ENCODE measurements around the gene DAGLB. TPM values are rescaled to one million over a fixed set of nuclear protein-coding genes. Genes with fewer than 3 reads are reported as not detected.

Gene DAGLB
- total and polyA plus RNA-seq, 7 experiments from 2014 or later = 10.5 to 44.3 (median 37.7) TPM

- no peaks in the 10 kb centered on the region for H3K27me3 ChIP-seq (ENCODE audit: control insufficient read depth in 2 of 2, insufficient read depth in 2 of 2, low read length in 2 of 2)
- peak overlapping the region in 3 of 9 donors; percentile 0 to 90 (median 54) for H3K27ac Mint-ChIP-seq
- H3K4me3 ChIP-seq (ENCODE audit: low read length) = no peak overlapping the region
- H3K4me3 Mint-ChIP-seq = peak overlapping the region in 9 of 10 donors; percentile 2 to 98 (median 23)
- POLR2A ChIA-PET = interaction anchor here (0.6 to 1.6 kb wide), 3 partner anchors 8 to 40 kb away, joined by 3 to 13 read pairs (median 3); partner anchors contain the start of gene DAGLB
- CTCF ChIA-PET = no interaction called here
- H3K36me3 Mint-ChIP-seq = peaks cover 0 to 14% (median 3%) of the 10 kb centered on the region in 5 donors
- intact Hi-C loops (cut with micrococcal nuclease) = no loop called here
- peaks cover 23 to 26% of the 10 kb centered on the region in 2 donors for H3K4me1 ChIP-seq (ENCODE audit: control insufficient read depth in 2 of 2, insufficient read depth in 2 of 2, low read length in 2 of 2)
- H3K36me3 ChIP-seq (ENCODE audit: control insufficient read depth in 2 of 3, insufficient read depth in 3 of 3, low read length in 3 of 3) = peaks cover 0 to 14% (median 0%) of the 10 kb centered on the region in 3 experiments
- ATAC-seq = no peak
- H3K27ac ChIP-seq (ENCODE audit: low read depth, low read length) = no peak overlapping the region
- no peak for DNase-seq
- H3K9me3 Mint-ChIP-seq = no peaks in the 10 kb centered on the region
- H3K4me1 Mint-ChIP-seq = peaks cover 56 to 89% (median 76%) of the 10 kb centered on the region in 7 donors
- no peaks in the 10 kb centered on the region for H3K9me3 ChIP-seq (ENCODE audit: control insufficient read depth in 2 of 3, low read length in 3 of 3)
- no peaks in the 10 kb centered on the region for H3K27me3 Mint-ChIP-seq
Observed at GRCh38 chr7:6480323-6480660, 32.5 kb upstream of the DAGLB start.

- Mint-ChIP-seq H3K36me3 (peaks cover 0 to 18% (median 3%) of the 10 kb centered on the region in 5 donors), H3K4me3 (peak overlapping the region in 6 of 10 donors; percentile 26 to 72 (median 42)), H3K9me3 (no peaks in the 10 kb centered on the region), H3K27me3 (no peaks in the 10 kb centered on the region), H3K4me1 (peaks cover 57 to 84% (median 72%) of the 10 kb centered on the region in 7 donors), H3K27ac (peak overlapping the region in 8 of 9 donors; percentile 0 to 90 (median 51))
- Histone ChIP-seq H3K27me3 (ENCODE audit: control insufficient read depth in 2 of 2, insufficient read depth in 2 of 2, low read length in 2 of 2) (no peaks in the 10 kb centered on the region), H3K27ac (ENCODE audit: low read depth, low read length) (no peak overlapping the region), H3K9me3 (ENCODE audit: control insufficient read depth in 2 of 3, low read length in 3 of 3) (no peaks in the 10 kb centered on the region), H3K36me3 (ENCODE audit: control insufficient read depth in 2 of 3, insufficient read depth in 3 of 3, low read length in 3 of 3) (peaks cover 0 to 18% (median 0%) of the 10 kb centered on the region in 3 experiments), H3K4me1 (ENCODE audit: control insufficient read depth in 2 of 2, insufficient read depth in 2 of 2, low read length in 2 of 2) (peaks cover 18% of the 10 kb centered on the region in 2 donors), H3K4me3 (ENCODE audit: low read length) (no peak overlapping the region)
- CTCF ChIA-PET = interaction anchor here (0.6 kb wide), 1 partner anchor 96 kb away, joined by 3 read pairs; no protein-coding TSS in a partner anchor
- ATAC-seq = no peak
- intact Hi-C loops (cut with micrococcal nuclease) = no loop called here
- POLR2A ChIA-PET = interaction anchor here (1.0 kb wide), 2 partner anchors 39 to 43 kb away, joined by 3 to 4 read pairs; no protein-coding TSS in a partner anchor
- DNase-seq = no peak
Observed at GRCh38 chr7:6479067-6479466, 31.3 kb upstream of the DAGLB start.

GRCh38 chr7:6478186-6478585 lies 30.4 kb upstream of the DAGLB start:
- peaks cover 60 to 86% (median 73%) of the 10 kb centered on the region in 7 donors for H3K4me1 Mint-ChIP-seq

GRCh38 chr7:6477318-6477660 lies 29.5 kb upstream of the DAGLB start:
- peak overlapping the region in 5 of 9 donors; percentile 0 to 69 (median 14) for H3K27ac Mint-ChIP-seq
- POLR2A ChIA-PET = no interaction called here
- peaks cover 11 to 14% of the 10 kb centered on the region in 2 donors for H3K4me1 ChIP-seq (ENCODE audit: control insufficient read depth in 2 of 2, insufficient read depth in 2 of 2, low read length in 2 of 2)
- H3K27me3 ChIP-seq (ENCODE audit: control insufficient read depth in 2 of 2, insufficient read depth in 2 of 2, low read length in 2 of 2) = no peaks in the 10 kb centered on the region
- no peaks in the 10 kb centered on the region for H3K9me3 ChIP-seq (ENCODE audit: control insufficient read depth in 2 of 3, low read length in 3 of 3)
- H3K4me3 ChIP-seq (ENCODE audit: low read length) = no peak overlapping the region
- H3K36me3 ChIP-seq (ENCODE audit: control insufficient read depth in 2 of 3, insufficient read depth in 3 of 3, low read length in 3 of 3) = peaks cover 3 to 30% (median 3%) of the 10 kb centered on the region in 3 experiments
- no peaks in the 10 kb centered on the region for H3K27me3 Mint-ChIP-seq
- DNase-seq (no peak), ATAC-seq (no peak)
- H3K27ac ChIP-seq (ENCODE audit: low read depth, low read length) = no peak overlapping the region
- no peaks in the 10 kb centered on the region for H3K9me3 Mint-ChIP-seq
- CTCF ChIA-PET = no interaction called here
- intact Hi-C loops (cut with micrococcal nuclease) = no loop called here
- peaks cover 0 to 21% (median 6%) of the 10 kb centered on the region in 5 donors for H3K36me3 Mint-ChIP-seq
- no peak overlapping the region for H3K4me3 Mint-ChIP-seq
- H3K4me1 Mint-ChIP-seq = peaks cover 57 to 77% (median 70%) of the 10 kb centered on the region in 7 donors

More at GRCh38 chr7:6478186-6478585, 30.4 kb upstream of the DAGLB start:
- Histone ChIP-seq H3K27ac (ENCODE audit: low read depth, low read length) (no peak overlapping the region), H3K36me3 (ENCODE audit: control insufficient read depth in 2 of 3, insufficient read depth in 3 of 3, low read length in 3 of 3) (peaks cover 0 to 23% (median 0%) of the 10 kb centered on the region in 3 experiments), H3K4me3 (ENCODE audit: low read length) (no peak overlapping the region), H3K4me1 (ENCODE audit: control insufficient read depth in 2 of 2, insufficient read depth in 2 of 2, low read length in 2 of 2) (peaks cover 18% of the 10 kb centered on the region in 2 donors), H3K9me3 (ENCODE audit: control insufficient read depth in 2 of 3, low read length in 3 of 3) (no peaks in the 10 kb centered on the region), H3K27me3 (ENCODE audit: control insufficient read depth in 2 of 2, insufficient read depth in 2 of 2, low read length in 2 of 2) (no peaks in the 10 kb centered on the region)
- DNase-seq (no peak), ATAC-seq (no peak)
- H3K9me3 Mint-ChIP-seq = no peaks in the 10 kb centered on the region
- H3K36me3 Mint-ChIP-seq = peaks cover 0 to 19% (median 5%) of the 10 kb centered on the region in 5 donors
- peak overlapping the region in 1 of 10 donors; percentile 25 for H3K4me3 Mint-ChIP-seq
- peak overlapping the region in 6 of 9 donors; percentile 0 to 53 (median 32) for H3K27ac Mint-ChIP-seq
- intact Hi-C loops (cut with micrococcal nuclease) = no loop called here
- H3K27me3 Mint-ChIP-seq = no peaks in the 10 kb centered on the region
- ChIA-PET CTCF (interaction anchor here (0.6 kb wide), 1 partner anchor 95 kb away, joined by 3 read pairs; no protein-coding TSS in a partner anchor), POLR2A (interaction anchor here (0.6 to 1.0 kb wide), 3 partner anchors 31 to 68 kb away, joined by 3 to 4 read pairs (median 3); partner anchors contain the start of gene DAGLB)

- DNase-seq (no peak), ATAC-seq (peak; percentile 22)
- H3K27me3 ChIP-seq (ENCODE audit: control insufficient read depth in 2 of 2, insufficient read depth in 2 of 2, low read length in 2 of 2) = no peaks in the 10 kb centered on the region
- H3K9me3 ChIP-seq (ENCODE audit: control insufficient read depth in 2 of 3, low read length in 3 of 3) = no peaks in the 10 kb centered on the region
- Mint-ChIP-seq H3K4me3 (no peak overlapping the region), H3K27ac (peak overlapping the region in 7 of 9 donors; percentile 14 to 69 (median 50)), H3K36me3 (peaks cover 0 to 21% (median 6%) of the 10 kb centered on the region in 5 donors), H3K27me3 (no peaks in the 10 kb centered on the region), H3K4me1 (peaks cover 53 to 73% (median 66%) of the 10 kb centered on the region in 7 donors), H3K9me3 (no peaks in the 10 kb centered on the region)
- H3K4me3 ChIP-seq (ENCODE audit: low read length) = no peak overlapping the region
- intact Hi-C loops (cut with micrococcal nuclease) = no loop called here
- ChIA-PET POLR2A (no interaction called here), CTCF (interaction anchor here (0.6 to 0.7 kb wide), 2 partner anchors 16 to 96 kb away, joined by 3 read pairs; no protein-coding TSS in a partner anchor)
- peaks cover 8 to 9% of the 10 kb centered on the region in 2 donors for H3K4me1 ChIP-seq (ENCODE audit: control insufficient read depth in 2 of 2, insufficient read depth in 2 of 2, low read length in 2 of 2)
- peaks cover 5 to 35% (median 6%) of the 10 kb centered on the region in 3 experiments for H3K36me3 ChIP-seq (ENCODE audit: control insufficient read depth in 2 of 3, insufficient read depth in 3 of 3, low read length in 3 of 3)
- no peak overlapping the region for H3K27ac ChIP-seq (ENCODE audit: low read depth, low read length)
Observed at GRCh38 chr7:6476596-6477317, 29.0 kb upstream of the DAGLB start.

GRCh38 chr7:6475433-6476186 lies 27.9 kb upstream of the DAGLB start:
- Histone ChIP-seq H3K36me3 (ENCODE audit: control insufficient read depth in 2 of 3, insufficient read depth in 3 of 3, low read length in 3 of 3) (peaks cover 5 to 39% (median 6%) of the 10 kb centered on the region in 3 experiments), H3K4me3 (ENCODE audit: low read length) (no peak overlapping the region), H3K4me1 (ENCODE audit: control insufficient read depth in 2 of 2, insufficient read depth in 2 of 2, low read length in 2 of 2) (peaks cover 0 to 4% of the 10 kb centered on the region in 2 donors), H3K27ac (ENCODE audit: low read depth, low read length) (no peak overlapping the region), H3K9me3 (ENCODE audit: control insufficient read depth in 2 of 3, low read length in 3 of 3) (no peaks in the 10 kb centered on the region), H3K27me3 (ENCODE audit: control insufficient read depth in 2 of 2, insufficient read depth in 2 of 2, low read length in 2 of 2) (no peaks in the 10 kb centered on the region)
- POLR2A ChIA-PET = no interaction called here
- H3K4me1 Mint-ChIP-seq = peaks cover 42 to 62% (median 54%) of the 10 kb centered on the region in 7 donors
- H3K36me3 Mint-ChIP-seq = peaks cover 0 to 21% (median 11%) of the 10 kb centered on the region in 5 donors
- no peak for DNase-seq
- CTCF ChIA-PET = interaction anchor here (0.6 to 0.7 kb wide), 2 partner anchors 15 to 95 kb away, joined by 3 read pairs; no protein-coding TSS in a partner anchor
- intact Hi-C loops (cut with micrococcal nuclease) = loop anchor here in 1 of 2 donors (2.0 kb wide), 1 partner anchor 13 kb away; no protein-coding TSS in a partner anchor
- H3K27ac Mint-ChIP-seq = peak overlapping the region in 7 of 9 donors; percentile 2 to 72 (median 21)
- no peak for ATAC-seq
- H3K9me3 Mint-ChIP-seq = no peaks in the 10 kb centered on the region
- H3K4me3 Mint-ChIP-seq = no peak overlapping the region
- no peaks in the 10 kb centered on the region for H3K27me3 Mint-ChIP-seq
